HG02852 (cell line): ENCODE data around the gene CLDN15.
"Not testable (repeated sequence)": the region's sequence is repeated elsewhere in the genome, so short reads cannot be mapped to it uniquely, and the experiment has no call there.

Experiments
- ATAC-seq: cut with Tn5 transposase; IDR thresholded peaks from one replicate; pipeline ENCODE4 v1.9.1; 2021; ENCODE audit warnings: mild to moderate bottlenecking, moderate library complexity; ENCODE audit not compliant: unreplicated experiment

CLDN15 gene

GRCh38 chr7:101237206-101238067 lies at the start of gene CLDN15:
CLDN15 (minus strand) TSS chr7:101237802; CDS start chr7:101237581, 221 bp downstream.
- ATAC-seq, result no peak

- ATAC-seq, result no peak
These were observed 49.4 kb upstream of the CLDN15 start for GRCh38 chr7:101287032-101287431.

GRCh38 chr7:101285880-101286279 lies 48.3 kb upstream of the CLDN15 start:
- not testable (repeated sequence) for ATAC-seq

GRCh38 chr7:101285171-101285570 lies 47.6 kb upstream of the CLDN15 start:
- no peak for ATAC-seq

- not testable (repeated sequence) for ATAC-seq
These were observed 43.3 kb upstream of the CLDN15 start for GRCh38 chr7:101280912-101281311.

GRCh38 chr7:101278461-101279292 lies 41.1 kb upstream of the CLDN15 start:
- ATAC-seq, result no peak

- no peak for ATAC-seq
These were observed 39.6 kb upstream of the CLDN15 start for GRCh38 chr7:101277155-101277554.

GRCh38 chr7:101273206-101273605 lies 35.6 kb upstream of the CLDN15 start:
- no peak for ATAC-seq

GRCh38 chr7:101271021-101271420 lies 33.4 kb upstream of the CLDN15 start:
- ATAC-seq, result no peak

GRCh38 chr7:101269664-101270063 lies 32.1 kb upstream of the CLDN15 start:
- ATAC-seq, result no peak

GRCh38 chr7:101265622-101266516 lies 28.3 kb upstream of the CLDN15 start:
- ATAC-seq, result no peak

GRCh38 chr7:101264102-101264706 lies 26.6 kb upstream of the CLDN15 start:
- ATAC-seq, result not testable (repeated sequence)

GRCh38 chr7:101258243-101258731 lies 20.7 kb upstream of the CLDN15 start:
- ATAC-seq, result no peak

- no peak for ATAC-seq
These were observed 18.2 kb upstream of the CLDN15 start for GRCh38 chr7:101255796-101256195.

- ATAC-seq, result not testable (repeated sequence)
These were observed 15.6 kb upstream of the CLDN15 start for GRCh38 chr7:101253199-101253598.

GRCh38 chr7:101251871-101252659 lies 14.5 kb upstream of the CLDN15 start:
- ATAC-seq, result peak; percentile 98

- ATAC-seq, result no peak
These were observed 12.7 kb upstream of the CLDN15 start for GRCh38 chr7:101250324-101250723.

GRCh38 chr7:101248276-101248675 lies 10.7 kb upstream of the CLDN15 start:
- ATAC-seq, result no peak

GRCh38 chr7:101245147-101245668 lies 7.6 kb upstream of the CLDN15 start:
- ATAC-seq, result no peak
